ENCODE measurements around the gene NBEAL2. TPM values are rescaled to one million over a fixed set of nuclear protein-coding genes. Genes with fewer than 3 reads are reported as not detected.

The NBEAL2 gene
- total RNA-seq, 1 donor from 2014 or later = 202 TPM

- Mint-ChIP-seq H3K4me1 (ENCODE audit: unreplicated experiment) (peaks cover 2% of the 10 kb centered on the region), H3K27me3 (ENCODE audit: unreplicated experiment) (peaks cover 7% of the 10 kb centered on the region), H3K36me3 (ENCODE audit: low read depth, unreplicated experiment) (peaks cover 37% of the 10 kb centered on the region), H3K4me3 (ENCODE audit: unreplicated experiment) (no peak overlapping the region), H3K27ac (ENCODE audit: unreplicated experiment) (no peak overlapping the region), H3K9me3 (ENCODE audit: unreplicated experiment) (no peaks in the 10 kb centered on the region)
- TF ChIP-seq CTCF (IDR thresholded peaks at IDR 0.05; ENCODE audit: unreplicated experiment) = no peak
- DNase-seq (ENCODE audit: low spot score) = no peak
Observed at GRCh38 chr3:47003056-47003410, 23.6 kb downstream of the NBEAL2 start.

- DNase-seq (ENCODE audit: low spot score) = no peak
- Mint-ChIP-seq H3K9me3 (ENCODE audit: unreplicated experiment) (no peaks in the 10 kb centered on the region), H3K4me1 (ENCODE audit: unreplicated experiment) (no peaks in the 10 kb centered on the region), H3K27ac (ENCODE audit: unreplicated experiment) (no peak overlapping the region), H3K36me3 (ENCODE audit: low read depth, unreplicated experiment) (peaks cover 34% of the 10 kb centered on the region), H3K27me3 (ENCODE audit: unreplicated experiment) (peaks cover 4% of the 10 kb centered on the region), H3K4me3 (ENCODE audit: unreplicated experiment) (no peak overlapping the region)
- TF ChIP-seq CTCF (IDR thresholded peaks at IDR 0.05; ENCODE audit: unreplicated experiment) = no peak
Observed at GRCh38 chr3:47003461-47004368, 24.2 kb downstream of the NBEAL2 start.

- H3K27me3 Mint-ChIP-seq (ENCODE audit: unreplicated experiment) = peaks cover 4% of the 10 kb centered on the region
- H3K4me3 Mint-ChIP-seq (ENCODE audit: unreplicated experiment) = no peak overlapping the region
- no peak for DNase-seq (ENCODE audit: low spot score)
- H3K27ac Mint-ChIP-seq (ENCODE audit: unreplicated experiment) = no peak overlapping the region
- no peaks in the 10 kb centered on the region for H3K4me1 Mint-ChIP-seq (ENCODE audit: unreplicated experiment)
- no peaks in the 10 kb centered on the region for H3K9me3 Mint-ChIP-seq (ENCODE audit: unreplicated experiment)
- TF ChIP-seq CTCF (IDR thresholded peaks at IDR 0.05; ENCODE audit: unreplicated experiment) = no peak
- peaks cover 34% of the 10 kb centered on the region for H3K36me3 Mint-ChIP-seq (ENCODE audit: low read depth, unreplicated experiment)
Observed at GRCh38 chr3:47004369-47005211, 25.1 kb downstream of the NBEAL2 start.

- Mint-ChIP-seq H3K36me3 (ENCODE audit: low read depth, unreplicated experiment) (peaks cover 34% of the 10 kb centered on the region), H3K9me3 (ENCODE audit: unreplicated experiment) (no peaks in the 10 kb centered on the region), H3K27ac (ENCODE audit: unreplicated experiment) (no peak overlapping the region), H3K27me3 (ENCODE audit: unreplicated experiment) (peaks cover 4% of the 10 kb centered on the region), H3K4me1 (ENCODE audit: unreplicated experiment) (peaks cover 3% of the 10 kb centered on the region), H3K4me3 (ENCODE audit: unreplicated experiment) (peak overlapping the region; percentile 59)
- DNase-seq (ENCODE audit: low spot score) = peak; percentile 7
- TF ChIP-seq CTCF (IDR thresholded peaks at IDR 0.05; ENCODE audit: unreplicated experiment) = no peak
Observed at GRCh38 chr3:47005212-47006144, 26.0 kb downstream of the NBEAL2 start.
